Left ventricle myocardium inferior (tissue), 1 donor: ENCODE measurements around the gene EHBP1. TPM values are rescaled to one million over a fixed set of nuclear protein-coding genes. Genes with fewer than 3 reads are reported as not detected.

Experiments
- DNase-seq: peaks from one replicate; pipeline ENCODE4 v3.0.0-alpha.2; 2020
- H3K27ac ChIP-seq: fragments of 200-600 bp; replicated peaks from 2 replicates; pipeline ENCODE4 v1.8.0; 2021
- H3K27me3 ChIP-seq: fragments of 200-600 bp; 2 replicates; pipeline ENCODE4 v1.8.0; 2021; ENCODE audit warnings: low read depth
- H3K36me3 ChIP-seq: fragments of 200-600 bp; 2 replicates; pipeline ENCODE4 v1.8.0; 2021
- H3K4me1 ChIP-seq: fragments of 200-600 bp; 2 replicates; pipeline ENCODE4 v1.8.0; 2021
- H3K4me3 ChIP-seq: fragments of 200-600 bp; 2 replicates; pipeline ENCODE4 v1.8.0; 2021; ENCODE audit warnings: mild to moderate bottlenecking, moderate library complexity
- H3K9me3 ChIP-seq: fragments of 200-600 bp; replicated peaks from 2 replicates; pipeline ENCODE4 v1.8.0; 2021
- CTCF ChIP-seq: fragments of 200-600 bp; IDR thresholded peaks from 2 replicates; pipeline ENCODE4 v1.8.0; 2021; ENCODE audit warnings: antibody characterized with exemption, mild to moderate bottlenecking, borderline replicate concordance
- intact Hi-C: fragments of 100-400 bp; cut with micrococcal nuclease; formaldehyde crosslinking; loops from one replicate; pipeline ENCODE4 v1.11.0; 2022
- total RNA-seq: library from RNA; stranded (reverse); fragmentation: NEBNext Ultra II Directional; extraction: Animal tissue kit (Norgen Biotek cat#: 25700); gene quantifications from one replicate; pipeline ENCODE4 v1.2.1, GENCODE V29; 2021
- donor health status: DM: no; HTN: yes; CAD: no; lungs with severe emphysema.

EHBP1 gene
- total RNA-seq, 1 donor from 2014 or later, result 20.4 TPM

- no peak for DNase-seq
These were observed 103.0 kb downstream of the EHBP1 start for GRCh38 chr2:62808554-62808953.

DNA sequence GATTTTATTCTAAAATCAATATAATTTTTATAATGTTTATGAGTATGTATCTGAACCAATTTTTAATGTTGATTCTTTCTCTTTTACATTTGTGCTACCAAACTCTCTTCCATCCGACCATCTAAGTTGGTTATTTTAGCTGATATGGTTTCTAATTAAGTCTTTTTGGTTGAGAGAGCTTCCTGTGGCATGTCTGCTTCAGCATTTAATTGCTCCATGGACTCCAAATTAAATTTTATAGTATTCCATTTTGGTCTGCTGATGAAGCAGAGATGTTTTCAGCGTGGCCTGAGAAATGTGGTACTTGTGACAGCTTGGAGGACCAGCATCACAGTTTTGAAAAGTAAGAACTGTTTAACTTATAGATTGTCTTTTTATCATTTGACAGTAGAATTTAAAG lies 105.6 kb downstream of the EHBP1 start:
- intact Hi-C loops, result no loop called here
- no peak overlapping the region for H3K27ac ChIP-seq
- peaks cover 9% of the 10 kb centered on the region for H3K4me1 ChIP-seq
- H3K9me3 ChIP-seq, result peaks cover 15% of the 10 kb centered on the region
- DNase-seq, result no peak
- no peak for TF ChIP-seq CTCF
- peaks cover 4% of the 10 kb centered on the region for H3K36me3 ChIP-seq
- H3K4me3 ChIP-seq, result no peak overlapping the region
- no peaks in the 10 kb centered on the region for H3K27me3 ChIP-seq

More at GRCh38 chr2:62808554-62808953, 103.0 kb downstream of the EHBP1 start:
- peaks cover 4% of the 10 kb centered on the region for H3K36me3 ChIP-seq
- H3K4me1 ChIP-seq, result peaks cover 2% of the 10 kb centered on the region
- peaks cover 15% of the 10 kb centered on the region for H3K9me3 ChIP-seq
- no peak overlapping the region for H3K27ac ChIP-seq
- no peak for TF ChIP-seq CTCF
- intact Hi-C loops, result no loop called here
- H3K4me3 ChIP-seq, result no peak overlapping the region
- H3K27me3 ChIP-seq, result no peaks in the 10 kb centered on the region

DNA sequence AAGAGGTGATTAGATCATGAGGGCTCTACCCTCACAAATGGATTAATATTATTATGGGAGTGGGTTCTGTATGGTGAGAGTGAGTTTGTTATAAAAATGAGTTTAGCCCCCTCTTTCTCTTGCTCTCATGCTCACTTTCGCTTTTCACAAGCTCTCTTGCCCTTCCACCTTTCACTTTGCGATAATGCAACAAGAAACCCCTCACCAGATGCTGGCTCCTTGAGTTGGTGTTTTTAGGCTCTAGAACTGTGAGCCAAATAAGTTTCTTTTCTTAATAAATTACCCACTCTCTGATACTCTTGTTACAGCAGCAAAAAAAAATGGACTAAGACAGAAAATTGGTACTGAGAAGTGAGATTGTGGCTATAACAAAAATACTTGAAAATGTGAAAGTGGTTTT lies 106.5 kb downstream of the EHBP1 start:
- no peak overlapping the region for H3K27ac ChIP-seq
- TF ChIP-seq CTCF, result no peak
- H3K27me3 ChIP-seq, result no peaks in the 10 kb centered on the region
- H3K4me3 ChIP-seq, result no peak overlapping the region
- H3K36me3 ChIP-seq, result no peaks in the 10 kb centered on the region
- H3K9me3 ChIP-seq, result peaks cover 11% of the 10 kb centered on the region
- intact Hi-C loops, result no loop called here
- no peak for DNase-seq
- peaks cover 9% of the 10 kb centered on the region for H3K4me1 ChIP-seq

GRCh38 chr2:62812921-62813825 lies 107.7 kb downstream of the EHBP1 start:
- no peak overlapping the region for H3K27ac ChIP-seq
- no peak overlapping the region for H3K4me3 ChIP-seq
- DNase-seq, result no peak
- no peak for TF ChIP-seq CTCF
- H3K27me3 ChIP-seq, result no peaks in the 10 kb centered on the region
- H3K4me1 ChIP-seq, result peaks cover 9% of the 10 kb centered on the region
- H3K9me3 ChIP-seq, result peaks cover under 1% of the 10 kb centered on the region
- intact Hi-C loops, result no loop called here
- H3K36me3 ChIP-seq, result no peaks in the 10 kb centered on the region

DNA sequence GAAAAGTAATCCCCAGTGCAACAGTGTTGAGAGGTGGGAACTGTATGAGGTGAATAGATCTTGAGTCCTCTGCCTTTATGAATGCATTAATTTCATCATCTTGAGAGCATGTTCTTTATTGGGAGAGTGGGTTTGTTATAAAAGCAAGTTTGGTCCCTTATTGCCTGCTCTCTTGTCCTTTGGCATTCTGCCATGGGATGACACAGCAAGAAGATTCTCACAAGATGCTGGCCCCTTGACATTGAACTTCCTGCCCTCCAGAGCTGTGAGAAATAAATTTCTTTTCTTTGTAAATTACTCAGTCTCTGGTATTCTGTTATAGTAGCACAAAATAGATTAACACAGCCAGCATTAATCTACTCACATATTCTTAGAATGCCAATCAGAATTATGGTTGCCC lies 108.6 kb downstream of the EHBP1 start:
- Histone ChIP-seq H3K4me3 (no peak overlapping the region), H3K9me3 (no peaks in the 10 kb centered on the region), H3K4me1 (peaks cover 9% of the 10 kb centered on the region), H3K36me3 (no peaks in the 10 kb centered on the region), H3K27me3 (no peaks in the 10 kb centered on the region), H3K27ac (no peak overlapping the region)
- TF ChIP-seq CTCF, result no peak
- intact Hi-C loops, result no loop called here
- no peak for DNase-seq
